Keratinocyte (primary cell): Measurements from ENCODE around the gene NAP1L1. TPM values are rescaled to one million over a fixed set of nuclear protein-coding genes. Genes with fewer than 3 reads are reported as not detected.

Source experiments
- DNase-seq: peaks from one replicate; pipeline ENCODE4 v3.0.0-alpha.2; 2011; ENCODE audit warnings: low read depth, missing footprints, low spot score
- FAIRE-seq: peaks from 2 replicates; lab custom pipeline; 2011; peaks lifted over from hg19 to GRCh38; lab: Jason Lieb, UNC
- H2AFZ ChIP-seq: 2 replicates; pipeline ENCODE4 v1.6.0; 2012; ENCODE audit warnings: low read length, control low read depth, inconsistent platforms; ENCODE audit not compliant: control insufficient read depth
- H3K27ac ChIP-seq: 2 replicates; pipeline ENCODE4 v1.5.1; 2011; ENCODE audit warnings: low read length; ENCODE audit not compliant: control insufficient read depth, insufficient read depth
- H3K27me3 ChIP-seq: 3 replicates; pipeline ENCODE4 v1.6.0; 2011; ENCODE audit warnings: low read length; ENCODE audit not compliant: control insufficient read depth, insufficient read depth; ENCODE audit errors: extremely low read depth
- H3K36me3 ChIP-seq, 2 experiments: 2 replicates in 1 of 2; 3 replicates in 1 of 2; pipeline ENCODE4 v1.5.1; 2011; ENCODE audit warnings: low read length in 2 of 2, mild to moderate bottlenecking in 1 of 2; ENCODE audit not compliant: control insufficient read depth in 2 of 2, insufficient read depth in 2 of 2; ENCODE audit errors: extremely low read depth in 1 of 2
- H3K4me1 ChIP-seq: 3 replicates; pipeline ENCODE4 v1.5.1; 2011; ENCODE audit warnings: low read length; ENCODE audit not compliant: control insufficient read depth, insufficient read depth; ENCODE audit errors: extremely low read depth
- H3K4me2 ChIP-seq: 3 replicates; pipeline ENCODE4 v1.6.0; 2011; ENCODE audit warnings: low read depth, low read length; ENCODE audit not compliant: control insufficient read depth, insufficient read depth; ENCODE audit errors: extremely low read depth
- H3K4me3 ChIP-seq, 3 experiments: fragments of 200-600 bp in 1 of 3; sonication (generic) in 1 of 3; 2 replicates in 2 of 3; 3 replicates in 1 of 3; pipeline ENCODE4 v1.5.1; 2011 to 2016; ENCODE audit warnings: low read length in 3 of 3, mild to moderate bottlenecking in 3 of 3, control low read depth in 2 of 3, inconsistent platforms in 1 of 3, low read depth in 1 of 3, mixed read lengths in 1 of 3, mixed run types in 1 of 3, moderate library complexity in 1 of 3; ENCODE audit not compliant: control insufficient read depth in 2 of 3, insufficient read depth in 2 of 3; ENCODE audit errors: extremely low read depth in 1 of 3
- H3K79me2 ChIP-seq: 2 replicates; pipeline ENCODE4 v1.6.0; 2012; ENCODE audit warnings: low read length; ENCODE audit not compliant: control insufficient read depth, insufficient read depth
- H3K9ac ChIP-seq: 3 replicates; pipeline ENCODE4 v1.6.0; 2011; ENCODE audit warnings: low read length; ENCODE audit not compliant: control insufficient read depth, insufficient read depth; ENCODE audit errors: extremely low read depth
- H3K9me1 ChIP-seq: 3 replicates; pipeline ENCODE4 v1.6.0; 2011; ENCODE audit warnings: low read length; ENCODE audit not compliant: control insufficient read depth, insufficient read depth; ENCODE audit errors: extremely low read depth
- H3K9me3 ChIP-seq: 2 replicates; pipeline ENCODE4 v1.5.1; 2012; ENCODE audit warnings: low read depth, low read length; ENCODE audit not compliant: control insufficient read depth
- H4K20me1 ChIP-seq: 3 replicates; pipeline ENCODE4 v1.6.0; 2011; ENCODE audit warnings: low read length; ENCODE audit not compliant: control insufficient read depth, insufficient read depth; ENCODE audit errors: extremely low read depth
- CTCF ChIP-seq, 3 experiments: IDR thresholded peaks in 1 of 3; conservative IDR thresholded peaks in 1 of 3; optimal IDR thresholded peaks in 1 of 3; 2 replicates in 2 of 3; 3 replicates in 1 of 3; pipeline versions ENCODE3 to v1.5.1; 2011; ENCODE audit warnings: low read length in 3 of 3, mild to moderate bottlenecking in 3 of 3, moderate library complexity in 2 of 3, control low read depth in 1 of 3, inconsistent platforms in 1 of 3; ENCODE audit not compliant: insufficient read depth in 2 of 3; ENCODE audit errors: extremely low read depth in 1 of 3
- EZH2 ChIP-seq: IDR thresholded peaks from one replicate; pipeline ENCODE4 v1.6.1; 2012; ENCODE audit warnings: inconsistent platforms, mild to moderate bottlenecking, low read length, moderate library complexity
- dilution Hi-C: fragments of 300-500 bp; cut with MboI; formaldehyde crosslinking; loops from one replicate; pipeline ENCODE4 v1.7.0; 2020; ENCODE audit warnings: low sequenced_read_pairs; ENCODE audit not compliant: extremely low pct_ligation_motif_present
- polyA plus RNA-seq, 5 experiments: library from polyadenylated mRNA; depleted of rRNA in 3 of 5; stranded (reverse) in 3 of 5; stranded (forward) in 1 of 5; unstranded in 1 of 5; fragments of >200 nt; gene quantifications; 1 replicate in 1 of 5; 2 replicates in 3 of 5; 3 replicates in 1 of 5; pipeline versions ENCODE4 v1.2.1 to v1.2.3, GENCODE V29; 2011 to 2012; ENCODE audit warnings: missing spikeins in 2 of 5, low read depth in 1 of 5, low replicate concordance in 1 of 5

Gene NAP1L1
- polyA plus RNA-seq, 1 donor (not counting 4 experiments of a cell fraction or from before 2014, with no cell fraction given), result 384 TPM

- dilution Hi-C loops, result no loop called here
- Histone ChIP-seq H3K27ac (peak within 1 kb of the TSS; percentile 94), H2AFZ (no peak within 1 kb of the TSS), H3K4me2 (peak within 1 kb of the TSS; percentile 85), H3K4me1 (peaks cover 9% of the 10 kb centered on the region), H3K36me3 (peaks cover 4 to 22% of the 10 kb centered on the region in 2 experiments), H4K20me1 (peaks cover 9% of the 10 kb centered on the region), H3K27me3 (no peaks in the 10 kb centered on the region), H3K9me3 (no peaks in the 10 kb centered on the region), H3K79me2 (peaks cover 43% of the 10 kb centered on the region), H3K9me1 (no peaks in the 10 kb centered on the region), H3K4me3 (peak within 1 kb of the TSS; percentile 94 to 98 (median 96)), H3K9ac (peak within 1 kb of the TSS; percentile 95)
- no peak for FAIRE-seq
- no peak for TF ChIP-seq EZH2
- TF ChIP-seq CTCF (optimal IDR thresholded peaks at IDR 0.05 in 1 of 3, IDR thresholded peaks at IDR 0.05 in 1 of 3, conservative IDR thresholded peaks at IDR 0.05 in 1 of 3; ENCODE audit: extremely low read depth in 1 of 3, insufficient read depth in 2 of 3, low read length in 3 of 3), result peak in 2 of 3 experiments; percentile 34 to 63
- DNase-seq, result peak; percentile 58
These were observed 53.0 kb downstream of the NAP1L1 start, which contains the start of gene PHLDA1 for GRCh38 chr12:76031414-76032042. Gene PHLDA1 (minus strand): TSS chr12:76031776.

GRCh38 chr12:76031081-76031413 is 53.4 kb downstream of the NAP1L1 start:
- H3K4me3 ChIP-seq, result peak overlapping the region; percentile 94 to 98 (median 96)
- no peak for TF ChIP-seq CTCF (optimal IDR thresholded peaks at IDR 0.05 in 1 of 3, IDR thresholded peaks at IDR 0.05 in 1 of 3, conservative IDR thresholded peaks at IDR 0.05 in 1 of 3; ENCODE audit: extremely low read depth in 1 of 3, insufficient read depth in 2 of 3, low read length in 3 of 3)
- H3K4me2 ChIP-seq, result peak overlapping the region; percentile 13
- H3K36me3 ChIP-seq, result peaks cover 4 to 22% of the 10 kb centered on the region in 2 experiments
- no peak overlapping the region for H2AFZ ChIP-seq
- no peaks in the 10 kb centered on the region for H3K9me3 ChIP-seq
- FAIRE-seq (no peak), DNase-seq (no peak)
- H3K9ac ChIP-seq, result peak overlapping the region; percentile 95
- H3K79me2 ChIP-seq, result peaks cover 43% of the 10 kb centered on the region
- H3K27ac ChIP-seq, result peak overlapping the region; percentile 94
- H3K4me1 ChIP-seq, result peaks cover 12% of the 10 kb centered on the region
- dilution Hi-C loops, result no loop called here
- no peaks in the 10 kb centered on the region for H3K9me1 ChIP-seq
- no peaks in the 10 kb centered on the region for H3K27me3 ChIP-seq
- peaks cover 9% of the 10 kb centered on the region for H4K20me1 ChIP-seq
